Adrenal gland (tissue), 5 donors: ENCODE data around the gene ZNF543.

Experiments
- CTCF ChIP-seq, 6 experiments: fragments of 450-650 bp in 4 of 6; fragments of 200-600 bp in 2 of 6; sonication (generic) in 1 of 6; IDR thresholded peaks; 1 replicate in 5 of 6; 2 replicates in 1 of 6; pipeline versions ENCODE4 v1.5.1 to v1.8.0; 2016 to 2021; ENCODE audit warnings: antibody characterized with exemption in 6 of 6, mild to moderate bottlenecking in 2 of 6, moderate library complexity in 1 of 6
- POLR2A ChIP-seq, 2 donors: fragments of 450-650 bp; IDR thresholded peaks; one replicate each; pipeline ENCODE4 v1.6.1; 2017; ENCODE audit warnings: antibody characterized with exemption in 2 of 2, mild to moderate bottlenecking in 2 of 2, moderate library complexity in 1 of 2
- donor health status: DM: no; HTN: no; CAD: no.

- no peak for TF ChIP-seq CTCF (IDR thresholded peaks at IDR 0.05)
- no peak for TF ChIP-seq POLR2A (IDR thresholded peaks at IDR 0.05)
Measured at GRCh38 chr19:57377498-57378146, 57.4 kb downstream of the ZNF543 start.
